HL-60 (cell line): ENCODE results near the gene ARNT2.

Experiments used
- DNase-seq, 2 experiments: peaks; one replicate each; pipeline ENCODE4 v3.0.0-alpha.2; 2010 to 2020; ENCODE audit warnings: low read depth in 1 of 2, low spot score in 1 of 2
- H3K27ac ChIP-seq: fragments of 250-450 bp; sonication (Bioruptor Pico); replicated peaks from 2 replicates; pipeline ENCODE4 v1.5.1; 2020; ENCODE audit warnings: mild to moderate bottlenecking, moderate library complexity
- H3K27me3 ChIP-seq: fragments of 250-450 bp; sonication (Bioruptor Pico); 2 replicates; pipeline ENCODE4 v1.5.1; 2021; ENCODE audit warnings: mild to moderate bottlenecking, moderate library complexity; ENCODE audit not compliant: insufficient read depth, poor library complexity, severe bottlenecking
- H3K4me3 ChIP-seq: replicated peaks from 2 replicates; pipeline ENCODE4 v1.5.1; 2011; ENCODE audit warnings: mild to moderate bottlenecking, control low read depth, low read length; ENCODE audit not compliant: insufficient read depth
- CTCF ChIP-seq: IDR thresholded peaks from one replicate; pipeline ENCODE4 v1.5.1; 2011; ENCODE audit warnings: low read length, control low read depth, inconsistent platforms; ENCODE audit not compliant: insufficient read depth
- GABPA ChIP-seq: IDR thresholded peaks from 2 replicates; pipeline ENCODE4 v1.6.1; 2012; ENCODE audit warnings: low read depth
- POLR2AphosphoS5 ChIP-seq: IDR thresholded peaks from 2 replicates; pipeline ENCODE4 v1.6.1; 2012; ENCODE audit warnings: low read depth
- REST ChIP-seq: IDR thresholded peaks from 2 replicates; pipeline ENCODE4 v1.6.1; 2012; ENCODE audit warnings: low read depth; ENCODE audit not compliant: insufficient replicate concordance
- SPI1 ChIP-seq: IDR thresholded peaks from 2 replicates; pipeline ENCODE4 v1.6.1; 2012; ENCODE audit warnings: low read depth, mild to moderate bottlenecking, borderline replicate concordance

ARNT2 gene

GRCh38 chr15:80558631-80559319 lies 154.6 kb downstream of the ARNT2 start:
- peaks cover 2% of the 10 kb centered on the region for H3K27me3 ChIP-seq
- TF ChIP-seq REST, result no peak
- no peak for TF ChIP-seq GABPA
- no peak for TF ChIP-seq POLR2AphosphoS5
- no peak for TF ChIP-seq CTCF
- TF ChIP-seq SPI1, result no peak
- no peak for DNase-seq
- H3K27ac ChIP-seq, result no peak overlapping the region
- no peak overlapping the region for H3K4me3 ChIP-seq

- TF ChIP-seq SPI1 (peak; percentile 32; the same call in 1 of the 2 replicates), CTCF (no peak)
- no peak overlapping the region for H3K27ac ChIP-seq
Observed at GRCh38 chr15:80559320-80559693, 155.1 kb downstream of the ARNT2 start.

GRCh38 chr15:80559761-80560160 lies 155.6 kb downstream of the ARNT2 start:
- Histone ChIP-seq H3K4me3 (no peak overlapping the region), H3K27ac (no peak overlapping the region), H3K27me3 (peaks cover 2% of the 10 kb centered on the region)
- no peak for DNase-seq
- TF ChIP-seq REST, result no peak
- TF ChIP-seq CTCF, result no peak
- TF ChIP-seq SPI1, result no peak
- no peak for TF ChIP-seq POLR2AphosphoS5
- no peak for TF ChIP-seq GABPA

More at GRCh38 chr15:80559320-80559693, 155.1 kb downstream of the ARNT2 start:
- no peak for DNase-seq
- H3K27me3 ChIP-seq, result peaks cover 2% of the 10 kb centered on the region
- H3K4me3 ChIP-seq, result no peak overlapping the region
